GM19467 (cell line): ENCODE data around the gene SPACA9.

ENCODE experiments used
- ATAC-seq: cut with Tn5 transposase; IDR thresholded peaks from one replicate; pipeline ENCODE4 v1.9.1; 2021; ENCODE audit warnings: mild to moderate bottlenecking, moderate library complexity; ENCODE audit not compliant: unreplicated experiment

SPACA9 gene

DNA sequence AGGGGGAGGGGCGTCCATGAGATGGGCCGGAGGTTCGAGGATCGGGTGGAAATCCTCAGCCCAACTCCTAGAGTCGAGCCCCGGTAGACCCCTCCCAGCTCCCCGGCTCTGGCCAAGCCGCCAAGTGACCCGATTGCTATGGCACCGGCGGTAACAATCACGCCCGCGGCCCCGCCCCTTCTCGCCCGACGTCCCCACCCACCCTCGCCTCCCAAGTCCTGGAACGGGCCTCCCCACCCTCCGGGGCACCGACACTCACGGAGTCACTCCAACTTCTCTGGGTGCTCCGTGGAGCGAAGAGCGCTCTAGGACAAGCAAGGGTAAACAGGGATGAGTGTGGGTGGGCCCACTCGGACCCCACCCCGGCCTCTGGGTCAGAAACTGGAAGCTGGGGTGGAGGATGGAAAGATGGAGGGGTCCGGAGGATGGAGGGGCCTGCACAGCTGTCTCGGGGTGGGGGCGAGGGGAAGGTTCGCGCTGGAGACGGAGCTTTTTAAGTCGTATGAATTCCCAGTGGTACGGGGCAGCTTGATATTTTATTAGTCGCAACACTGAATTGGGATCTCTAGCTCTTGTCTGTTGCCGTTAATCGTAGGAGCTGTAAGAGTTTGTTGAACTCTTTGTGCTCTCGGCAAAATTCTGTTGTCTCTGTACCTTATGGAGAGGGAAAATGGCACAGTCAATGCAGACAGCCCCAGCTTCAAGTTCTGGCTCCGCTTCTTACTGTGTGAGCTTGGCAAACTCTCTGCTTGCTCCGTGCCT, at the start of gene SPACA9:
Gene SPACA9 (plus strand): TSS at position 204 of the 762 bp plus-strand sequence. CDS start 5,050 bp downstream, outside the sequence.
- no peak for ATAC-seq

DNA sequence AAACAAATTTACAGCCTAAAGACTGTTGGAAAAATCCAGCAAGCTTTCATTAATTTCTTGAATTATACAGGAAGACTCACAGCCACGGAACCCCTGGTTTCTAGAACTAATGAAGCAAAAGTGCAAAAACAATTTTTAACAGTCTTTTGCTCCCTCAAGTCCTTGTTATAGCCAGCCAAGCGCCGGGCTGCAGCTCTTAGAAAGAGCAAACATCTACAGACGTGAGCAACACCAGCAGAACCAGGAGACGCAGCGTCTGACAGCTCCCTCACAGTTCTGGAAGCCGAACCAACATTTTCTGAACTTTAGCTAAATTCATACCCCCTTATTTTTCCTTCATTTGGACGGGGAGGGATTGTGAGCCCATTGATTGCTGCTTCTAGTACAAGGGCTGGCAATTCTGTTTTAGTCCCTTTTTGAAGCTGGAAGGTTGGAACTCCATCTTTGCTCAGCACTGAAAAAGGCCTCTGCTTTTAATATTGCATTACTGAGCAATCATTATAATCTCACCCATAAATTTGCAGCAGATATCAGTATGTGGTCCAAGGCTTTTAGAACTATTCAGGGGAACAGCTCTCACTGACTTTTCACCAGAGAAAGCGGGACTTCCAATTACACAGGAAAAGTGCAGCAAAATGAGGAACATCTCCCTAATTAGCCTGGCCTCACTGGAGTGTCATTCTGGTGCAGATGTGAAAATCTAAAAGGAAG, 46.4 kb upstream of the SPACA9 start:
- no peak for ATAC-seq

DNA sequence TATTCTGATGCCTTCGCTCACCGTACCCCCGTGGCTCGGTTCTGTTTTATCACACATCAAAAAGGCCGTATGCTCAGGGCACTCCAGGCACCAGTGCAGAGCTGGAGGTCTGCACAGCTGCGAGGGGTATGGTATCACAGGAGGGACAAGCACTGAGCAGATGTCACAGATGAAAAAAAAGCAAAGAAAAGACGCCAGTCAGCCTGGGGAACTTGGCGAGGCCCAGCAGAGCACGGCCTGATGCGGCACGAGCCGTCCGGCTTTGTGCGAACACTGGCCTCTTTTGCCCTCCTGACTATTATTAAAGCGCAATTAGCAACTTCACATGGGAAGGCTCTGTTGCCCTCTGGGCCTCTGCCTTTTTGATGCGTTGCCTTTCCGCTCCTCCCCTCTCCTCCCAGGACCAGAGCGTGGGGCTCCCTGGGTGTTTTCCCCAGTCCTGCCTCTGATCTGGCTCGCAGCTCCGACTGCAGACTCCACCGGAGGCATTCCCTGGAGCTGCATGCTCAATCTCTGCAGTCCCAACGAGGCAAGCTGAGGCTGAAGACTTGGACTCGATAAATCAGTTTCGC, 45.1 kb upstream of the SPACA9 start:
- no peak for ATAC-seq

DNA sequence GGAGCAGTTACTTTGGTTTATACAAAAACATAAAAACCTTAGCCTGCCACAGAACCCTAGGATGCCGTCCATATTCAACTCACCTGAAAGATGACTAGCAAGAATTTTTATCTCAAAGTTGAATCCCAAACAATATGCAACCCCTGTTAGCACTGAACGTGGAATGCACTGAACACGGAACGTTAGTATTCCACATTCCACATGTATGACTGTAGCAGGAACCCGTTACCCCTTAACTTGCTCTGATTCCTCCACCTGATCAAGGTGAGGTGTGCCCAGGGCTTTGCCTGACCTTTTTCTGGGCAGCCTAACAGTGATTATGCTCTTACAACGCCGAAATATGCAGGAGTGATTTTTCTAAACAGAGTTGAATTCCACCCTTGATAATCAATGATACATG, 44.4 kb upstream of the SPACA9 start:
- ATAC-seq, result no peak

DNA sequence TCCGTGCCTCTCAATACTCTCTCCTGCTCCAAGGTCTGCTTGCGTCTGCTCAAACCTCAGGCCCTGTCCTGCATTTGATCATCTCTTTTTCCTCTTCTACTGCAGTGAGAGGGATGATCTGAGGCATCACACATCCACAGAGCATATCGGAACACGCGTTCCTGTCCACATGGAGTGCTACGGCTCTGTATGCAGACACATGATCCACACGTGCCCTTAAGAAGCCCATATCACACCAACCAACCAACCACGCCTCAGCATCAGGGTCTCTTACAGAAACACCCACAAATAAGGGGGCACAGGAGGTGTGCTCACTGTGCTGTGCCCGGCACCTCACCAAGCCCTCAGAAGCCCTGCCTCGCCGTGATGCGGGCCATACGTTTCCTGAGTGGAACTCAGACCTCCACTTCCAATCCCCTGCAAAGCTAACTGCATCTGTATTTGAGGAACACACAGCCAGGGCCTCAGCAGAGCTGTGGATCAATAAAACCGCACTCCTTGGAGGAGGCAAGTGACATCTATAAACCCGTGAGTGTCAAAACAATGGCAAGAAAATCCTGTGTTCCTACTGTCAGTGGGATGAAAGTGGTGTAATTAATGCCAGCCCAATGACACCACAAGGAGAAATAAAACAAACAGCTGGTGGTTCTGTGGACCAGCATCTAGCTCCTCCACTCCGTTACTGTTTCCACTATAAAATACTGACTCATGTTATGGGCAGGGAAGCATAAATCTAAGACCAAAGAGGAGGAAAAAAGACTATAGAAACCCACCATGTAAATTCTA, 41.0 kb upstream of the SPACA9 start:
- no peak for ATAC-seq

DNA sequence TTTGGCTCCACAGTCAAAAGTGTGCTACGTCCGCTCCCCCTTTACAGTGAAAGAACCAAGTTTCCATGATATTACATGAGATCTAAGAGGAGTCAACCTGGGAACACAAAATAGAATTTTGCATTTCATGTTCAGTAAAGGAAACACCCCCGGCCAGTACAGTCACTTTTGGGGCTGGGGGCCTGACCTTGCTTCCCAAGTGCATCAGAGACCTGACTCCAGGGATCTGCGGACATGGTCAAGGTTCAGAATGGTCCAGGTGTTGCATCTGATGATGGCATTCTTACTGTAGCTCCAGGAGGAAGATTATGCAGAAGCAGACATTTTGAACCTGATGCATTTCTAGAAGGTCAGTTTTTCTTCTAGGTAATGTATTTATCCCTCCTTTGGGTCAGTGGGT, 40.4 kb upstream of the SPACA9 start:
- no peak for ATAC-seq

DNA sequence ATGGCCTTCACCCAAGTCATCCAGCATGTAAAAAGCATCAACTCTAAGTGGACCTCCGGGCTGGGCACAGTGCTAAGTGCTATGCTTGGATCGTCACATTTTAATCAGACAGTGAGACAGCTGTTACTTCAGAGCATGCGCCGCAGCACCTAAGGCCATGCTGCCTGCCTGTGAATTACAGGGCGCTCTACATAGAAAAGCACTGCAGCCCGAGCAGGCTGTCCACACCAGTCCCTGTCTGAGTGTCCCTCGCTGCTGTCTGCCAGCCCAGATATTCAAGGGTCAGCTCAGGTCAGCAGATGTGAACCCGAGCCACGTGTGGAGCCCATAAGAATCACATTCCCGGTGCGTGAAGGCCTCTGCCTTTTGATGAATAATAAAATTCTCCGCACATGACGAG, 37.7 kb upstream of the SPACA9 start:
- ATAC-seq, result no peak

DNA sequence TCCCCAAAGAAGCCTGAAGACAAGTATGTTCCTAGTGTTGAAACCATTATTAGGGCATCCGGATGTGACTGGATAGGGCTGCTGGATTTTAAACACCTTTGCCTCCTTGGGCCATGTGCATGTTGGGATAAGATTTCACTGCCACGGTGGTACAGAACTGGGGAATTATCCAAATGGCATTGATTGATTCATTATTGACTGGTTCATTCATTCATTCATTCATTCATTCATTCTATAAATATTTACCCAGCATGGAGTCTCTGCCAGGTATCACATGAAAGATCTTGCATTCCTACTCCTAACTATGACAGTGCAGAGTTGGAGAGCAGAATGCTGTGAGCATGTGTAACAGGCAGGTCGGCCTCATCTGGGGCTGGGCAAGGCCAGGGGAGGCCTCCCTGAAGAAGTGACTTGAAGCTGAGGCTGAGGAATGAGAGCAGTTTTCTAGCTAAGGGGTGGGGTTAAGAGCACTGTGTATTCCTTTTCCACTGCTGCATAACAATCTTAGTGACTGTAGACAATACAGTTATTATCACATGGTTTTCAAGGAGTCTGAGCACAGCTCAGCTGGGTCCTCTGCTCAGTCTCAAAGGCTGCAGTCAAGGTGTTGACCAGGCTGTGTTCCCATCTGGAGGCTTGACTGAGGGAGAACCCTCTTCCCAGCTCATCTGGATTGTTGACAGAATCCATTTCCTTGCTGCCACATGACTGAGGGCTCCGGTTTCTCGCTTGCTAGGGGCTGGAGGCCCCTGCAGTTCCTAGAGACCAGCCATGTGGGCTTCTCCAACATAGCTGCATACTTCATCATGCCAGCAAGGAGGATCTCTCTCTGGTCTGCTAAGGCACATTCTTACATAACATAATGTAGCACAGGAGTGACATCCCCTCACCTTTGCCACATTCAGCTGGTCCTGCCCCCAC, 36.3 kb upstream of the SPACA9 start:
- no peak for ATAC-seq

DNA sequence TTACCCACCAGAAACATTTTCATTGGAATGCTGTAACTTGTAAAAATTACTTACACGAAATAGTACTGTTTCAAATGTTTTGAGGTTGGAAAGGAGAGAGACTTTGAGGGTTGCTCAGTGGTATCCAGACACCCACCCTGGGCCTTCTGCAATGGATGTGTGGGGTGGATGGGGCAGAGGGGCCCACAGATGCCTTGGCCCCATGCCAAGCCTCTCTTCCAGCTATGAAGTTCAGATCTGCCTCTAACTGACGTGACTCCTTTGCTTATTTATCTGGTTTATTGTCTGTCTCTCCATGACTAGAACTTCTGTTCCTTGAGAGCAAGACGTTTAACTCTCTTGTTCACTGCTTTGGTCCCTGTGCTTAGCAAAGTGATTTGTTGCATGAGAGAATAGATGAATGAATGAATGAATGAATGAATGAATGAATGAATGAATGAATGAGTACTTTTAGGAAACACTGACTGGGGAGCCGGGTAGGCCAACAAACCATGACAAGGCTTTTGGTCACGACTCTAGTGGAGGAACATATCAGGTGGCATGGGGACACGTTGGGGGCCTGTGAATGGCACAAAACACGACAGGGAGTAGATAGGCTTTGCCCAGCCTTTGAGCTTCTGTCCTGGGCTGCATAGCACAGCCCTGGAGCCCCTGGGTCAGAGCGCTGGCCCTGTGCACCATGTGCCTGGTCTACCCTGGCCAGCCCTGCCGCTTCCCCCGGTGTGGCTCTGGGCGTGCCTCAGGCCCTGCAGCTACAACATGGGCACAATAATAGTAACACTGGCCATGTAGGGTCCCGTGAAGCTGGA, 32.4 kb upstream of the SPACA9 start:
- no peak for ATAC-seq

DNA sequence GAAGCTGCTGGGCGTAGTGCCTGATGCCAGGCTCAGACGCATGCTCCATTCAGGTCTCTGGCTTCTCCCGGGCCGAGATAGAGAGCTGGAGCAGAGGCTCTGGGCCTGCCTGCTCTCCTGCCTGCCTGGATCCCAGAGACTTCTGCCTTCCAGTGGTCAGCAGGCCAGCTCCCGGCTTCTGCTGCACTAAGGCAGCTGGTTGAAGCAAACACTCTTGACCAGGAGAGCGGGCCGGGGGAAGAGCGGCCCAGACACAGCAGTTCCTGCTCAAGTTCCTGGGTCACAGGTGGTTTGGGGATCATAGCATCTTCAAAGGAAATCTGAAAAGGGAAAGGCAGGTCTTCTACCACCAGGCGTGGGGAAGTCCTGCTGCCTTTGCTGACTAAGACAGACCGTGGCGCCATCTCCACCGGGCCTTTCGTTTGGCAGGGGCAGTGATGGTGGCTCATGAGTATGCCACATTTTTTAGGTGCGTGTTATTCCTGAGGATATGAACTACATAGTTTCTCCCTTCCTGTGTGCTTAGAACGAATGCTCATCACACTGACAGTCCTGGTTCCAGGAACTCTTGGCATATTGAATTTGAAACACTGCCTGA, 31.7 kb upstream of the SPACA9 start:
- no peak for ATAC-seq

DNA sequence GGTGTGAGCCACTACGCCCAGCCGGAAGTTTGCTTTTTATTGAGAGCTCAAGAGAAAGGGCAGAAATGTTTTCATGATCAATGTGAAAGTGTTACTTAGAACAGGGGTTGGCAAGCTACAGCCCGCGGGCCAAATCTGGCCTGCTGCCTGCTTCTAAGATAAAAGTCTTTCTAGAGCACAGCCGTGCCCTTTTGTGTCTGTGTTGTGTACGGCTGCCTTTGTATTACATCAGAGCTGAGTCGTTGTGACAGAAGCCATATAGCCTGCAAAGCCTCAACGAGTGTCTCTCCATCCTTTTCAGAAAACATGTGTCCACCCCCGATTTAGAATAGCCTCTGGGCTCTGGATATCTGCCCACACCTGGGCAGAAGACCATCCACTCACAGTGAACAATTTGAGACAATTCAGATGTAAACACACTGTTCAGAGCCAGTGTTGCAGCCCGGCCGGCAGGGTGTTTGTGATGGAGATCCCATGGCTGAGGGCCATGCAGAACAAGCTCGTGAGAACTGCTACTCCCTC, 29.5 kb upstream of the SPACA9 start:
- no peak for ATAC-seq

DNA sequence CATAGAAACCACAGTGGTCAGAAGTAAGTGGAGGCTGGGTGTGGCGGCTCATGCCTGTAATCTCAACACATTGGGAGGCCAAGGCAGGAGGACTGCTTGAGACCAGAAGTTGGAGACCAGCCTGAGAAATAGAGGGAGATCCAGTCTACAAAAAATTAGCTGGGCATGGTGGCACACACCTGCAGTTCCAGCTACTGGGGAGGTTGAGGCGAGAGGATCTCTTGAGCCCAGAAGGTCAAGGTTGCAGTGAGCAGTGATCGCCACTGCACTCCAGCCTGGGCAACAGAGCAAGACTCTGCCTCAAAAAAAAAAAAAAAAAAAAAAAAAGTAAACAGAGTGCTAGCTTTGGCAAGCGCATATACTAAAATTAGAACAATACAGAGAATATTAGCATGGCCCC, 25.2 kb upstream of the SPACA9 start:
- no peak for ATAC-seq

DNA sequence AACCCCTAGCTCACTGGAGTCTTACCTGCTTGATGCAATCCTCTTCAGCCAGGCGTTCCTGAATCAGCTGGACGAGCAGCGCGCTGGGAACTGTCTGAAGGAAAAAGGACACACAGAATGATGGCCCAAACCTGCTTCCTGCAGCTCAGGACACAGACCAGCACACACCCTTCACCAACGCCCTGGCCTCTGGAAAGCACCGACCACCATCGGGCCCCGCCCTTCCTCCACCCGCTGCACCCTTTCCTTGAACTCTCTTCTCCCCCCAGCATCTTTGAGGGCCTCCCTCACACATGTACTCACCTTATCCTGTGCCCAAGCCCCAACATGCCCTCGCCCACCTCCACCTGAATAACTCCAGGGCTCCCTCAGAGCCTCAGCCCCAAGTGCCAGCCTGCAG, 23.9 kb upstream of the SPACA9 start:
- no peak for ATAC-seq

DNA sequence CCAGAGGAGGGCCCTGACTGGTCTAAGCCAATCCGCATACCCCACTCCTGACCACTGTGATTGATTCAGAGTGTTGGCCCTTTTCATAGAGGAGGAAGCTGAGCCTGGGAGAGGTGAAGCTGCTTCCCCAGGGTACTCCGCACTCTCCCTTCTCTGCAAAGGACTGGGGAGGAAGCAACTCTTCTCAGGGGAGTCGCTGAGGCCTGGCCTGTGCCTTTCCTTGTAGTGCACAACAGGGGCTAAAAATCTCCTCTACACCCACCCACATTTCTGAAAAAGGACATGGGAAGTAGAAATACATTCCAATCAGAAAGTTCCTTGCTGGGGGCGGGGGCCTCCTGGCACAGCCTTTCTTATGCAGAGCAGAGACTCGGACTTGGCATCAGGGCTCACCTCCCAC, 22.8 kb upstream of the SPACA9 start:
- no peak for ATAC-seq

DNA sequence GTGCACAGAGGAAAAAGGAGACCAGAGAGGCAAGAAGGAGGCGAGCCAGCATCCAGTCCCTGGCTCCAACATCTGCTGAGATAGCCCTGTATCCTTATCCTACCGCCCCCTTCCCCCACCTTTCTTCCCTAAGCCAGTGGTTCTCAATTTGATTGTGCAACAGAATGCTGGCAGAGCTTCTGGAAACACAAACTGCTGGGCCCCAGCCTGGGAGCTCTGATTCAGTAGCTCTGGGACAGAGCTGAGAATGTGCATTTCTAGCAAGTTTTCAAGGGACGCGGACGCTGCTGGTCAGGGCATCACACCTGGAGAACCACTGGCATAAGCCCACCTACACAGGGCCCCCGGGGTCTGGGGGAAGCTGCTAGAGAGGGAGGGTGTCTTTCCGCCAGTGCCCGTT, 21.7 kb upstream of the SPACA9 start:
- ATAC-seq, result no peak

DNA sequence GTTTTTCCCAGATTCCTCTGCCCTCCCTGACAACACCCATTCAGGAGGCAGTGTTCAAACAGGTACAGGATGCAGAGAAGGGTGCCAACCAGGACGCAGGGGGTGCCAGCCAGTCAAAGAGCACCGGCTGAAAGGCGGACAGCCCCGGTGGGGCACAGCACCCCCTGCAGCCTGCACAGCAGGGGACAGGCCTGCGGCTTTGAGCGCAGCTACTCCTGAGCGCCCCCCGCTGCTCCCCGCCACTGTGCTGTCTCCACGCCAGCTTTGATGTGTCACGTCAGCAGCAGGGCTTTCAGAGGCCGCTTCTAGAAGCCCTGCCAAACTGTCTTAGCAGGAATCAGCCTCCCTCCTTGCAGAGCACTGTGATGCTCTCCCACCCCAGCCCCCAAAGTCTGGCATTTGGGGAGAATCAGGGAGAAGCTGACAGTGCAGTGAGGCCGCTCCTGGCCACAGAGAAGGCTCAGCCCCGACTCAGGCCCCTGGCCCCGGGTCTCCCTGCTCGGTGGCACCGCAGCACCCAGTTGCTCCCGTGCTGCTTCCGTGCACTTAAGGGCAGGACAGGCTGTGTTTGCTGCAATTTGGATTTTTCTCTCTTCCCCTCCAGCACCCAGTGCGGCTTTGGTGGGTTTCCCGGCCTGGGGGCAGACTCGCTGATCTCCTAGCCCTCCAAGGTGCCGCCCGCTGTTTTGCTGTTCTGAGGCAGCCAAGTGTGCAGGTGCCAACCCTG, 20.9 kb upstream of the SPACA9 start:
- no peak for ATAC-seq

DNA sequence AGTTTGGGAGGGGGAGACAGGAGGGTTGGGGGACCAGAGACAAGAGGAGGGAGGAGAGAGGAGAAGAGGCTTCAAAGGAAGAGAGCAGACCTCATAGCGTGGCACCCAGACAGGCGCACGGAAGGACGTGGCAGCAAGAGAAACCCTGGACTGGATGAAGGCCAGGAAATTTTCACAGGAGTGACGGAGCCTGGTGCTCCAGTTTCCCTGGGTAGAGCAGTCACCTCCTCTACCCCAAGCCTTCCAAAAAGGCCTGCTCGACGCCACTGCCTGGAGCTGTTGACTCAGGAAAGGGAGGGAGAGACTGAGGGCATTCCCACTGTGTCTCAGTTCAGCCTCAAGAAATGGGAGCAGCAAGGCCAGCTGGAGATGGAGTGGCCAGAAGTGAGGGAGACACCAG, 19.9 kb upstream of the SPACA9 start:
- no peak for ATAC-seq

DNA sequence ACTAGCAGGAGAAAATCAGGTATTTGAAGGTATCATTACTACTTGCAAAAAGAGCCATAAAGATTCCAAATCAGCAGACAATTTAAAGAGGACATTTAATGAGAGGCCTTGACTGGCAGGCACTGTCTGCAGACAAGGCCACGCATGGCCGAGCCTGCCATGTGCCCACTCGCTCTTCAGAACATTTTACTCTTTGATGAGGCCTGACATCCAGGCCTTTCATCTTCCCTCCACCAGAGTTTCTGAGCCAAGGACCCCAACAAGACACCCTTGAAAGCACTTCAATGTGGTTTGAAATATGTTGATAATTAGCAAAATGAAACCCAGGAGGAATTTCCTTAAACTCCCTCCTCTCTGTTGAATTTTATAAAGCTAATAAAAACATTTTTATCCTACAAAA, 17.0 kb upstream of the SPACA9 start:
- no peak for ATAC-seq
